Measurements from ENCODE around the gene DRD3. TPM values are rescaled to one million over a fixed set of nuclear protein-coding genes. Genes with fewer than 3 reads are reported as not detected.

Gene DRD3
- total RNA-seq, 4 donors from 2014 or later = not detected

- no peaks in the 10 kb centered on the region for H3K4me1 ChIP-seq
Measured at GRCh38 chr3:114219741-114220140, 40.9 kb upstream of the DRD3 start.

GRCh38 chr3:114218578-114219185, 39.8 kb upstream of the DRD3 start:
- TF ChIP-seq POLR2A (IDR thresholded peaks at IDR 0.05) = no peak
- no peak for TF ChIP-seq POLR2AphosphoS5 (IDR thresholded peaks at IDR 0.05)
- TF ChIP-seq CTCF (IDR thresholded peaks at IDR 0.05) = no peak
- no peak for TF ChIP-seq EP300 (IDR thresholded peaks at IDR 0.05)
- no peak for ATAC-seq
- H3K9me3 ChIP-seq = no peaks in the 10 kb centered on the region

More at GRCh38 chr3:114219741-114220140, 40.9 kb upstream of the DRD3 start:
- WGBS, 2 donors (ENCODE audit: low coverage in 1 of 2) = 44% methylated on average over 2 of the region's 2 CpGs; no CpG with 5 or more reads in 1 of the 2 donors
- H3K4me3 ChIP-seq = no peak overlapping the region
- no peak for TF ChIP-seq CTCF (IDR thresholded peaks at IDR 0.05)
- TF ChIP-seq POLR2A (IDR thresholded peaks at IDR 0.05) = no peak
- TF ChIP-seq EP300 (IDR thresholded peaks at IDR 0.05) = no peak
- TF ChIP-seq POLR2AphosphoS5 (IDR thresholded peaks at IDR 0.05) = no peak
- peaks cover 0 to 7% (median 0%) of the 10 kb centered on the region in 3 donors for H3K9me3 ChIP-seq
- no peaks in the 10 kb centered on the region for H3K27me3 ChIP-seq
- no peak for ATAC-seq
- H3K36me3 ChIP-seq = no peaks in the 10 kb centered on the region
- H3K27ac ChIP-seq = no peak overlapping the region

GRCh38 chr3:114218006-114218405, 39.2 kb upstream of the DRD3 start:
- Histone ChIP-seq H3K27me3 (no peaks in the 10 kb centered on the region), H3K4me1 (peaks cover 0 to 15% (median 0%) of the 10 kb centered on the region in 3 donors), H3K4me3 (no peak overlapping the region), H3K36me3 (no peaks in the 10 kb centered on the region), H3K27ac (no peak overlapping the region), H3K9me3 (no peaks in the 10 kb centered on the region)
- no peak for ATAC-seq
- WGBS, 2 donors (ENCODE audit: low coverage in 1 of 2) = 67 to 84% methylated on average over 1 to 3 of the region's 3 CpGs
- TF ChIP-seq POLR2AphosphoS5 (IDR thresholded peaks at IDR 0.05) = no peak
- TF ChIP-seq CTCF (IDR thresholded peaks at IDR 0.05) = no peak
- no peak for TF ChIP-seq EP300 (IDR thresholded peaks at IDR 0.05)
- TF ChIP-seq POLR2A (IDR thresholded peaks at IDR 0.05) = no peak

More at GRCh38 chr3:114218578-114219185, 39.8 kb upstream of the DRD3 start:
- Histone ChIP-seq H3K4me3 (no peak overlapping the region), H3K36me3 (no peaks in the 10 kb centered on the region), H3K4me1 (peaks cover 0 to 9% (median 0%) of the 10 kb centered on the region in 3 donors), H3K27ac (no peak overlapping the region), H3K27me3 (no peaks in the 10 kb centered on the region)
- WGBS, 2 donors (ENCODE audit: low coverage in 1 of 2) = 86 to 90% methylated on average over 3 to 7 of the region's 12 CpGs

GRCh38 chr3:114217266-114217665, 38.4 kb upstream of the DRD3 start:
- Histone ChIP-seq H3K27ac (no peak overlapping the region), H3K27me3 (no peaks in the 10 kb centered on the region), H3K4me1 (peaks cover 0 to 15% (median 0%) of the 10 kb centered on the region in 3 donors), H3K36me3 (no peaks in the 10 kb centered on the region), H3K9me3 (no peaks in the 10 kb centered on the region), H3K4me3 (no peak overlapping the region)
- ATAC-seq = no peak
- no peak for TF ChIP-seq EP300 (IDR thresholded peaks at IDR 0.05)

GRCh38 chr3:114216186-114216970, 37.5 kb upstream of the DRD3 start:
- H3K9me3 ChIP-seq = no peaks in the 10 kb centered on the region
- WGBS, 2 donors (ENCODE audit: low coverage in 1 of 2) = 79 to 83% methylated on average over 3 to 5 of the region's 5 CpGs
- no peak for TF ChIP-seq EP300 (IDR thresholded peaks at IDR 0.05)
- TF ChIP-seq POLR2A (IDR thresholded peaks at IDR 0.05) = no peak
- TF ChIP-seq POLR2AphosphoS5 (IDR thresholded peaks at IDR 0.05) = no peak
- no peak for TF ChIP-seq CTCF (IDR thresholded peaks at IDR 0.05)
- H3K4me1 ChIP-seq = peaks cover 0 to 15% (median 0%) of the 10 kb centered on the region in 3 donors
- H3K27ac ChIP-seq = no peak overlapping the region
- no peak for ATAC-seq
- no peaks in the 10 kb centered on the region for H3K27me3 ChIP-seq
- no peak overlapping the region for H3K4me3 ChIP-seq
- no peaks in the 10 kb centered on the region for H3K36me3 ChIP-seq
